Esophagus squamous epithelium (tissue), 5 donors: ENCODE results near the gene LANCL1. TPM values are rescaled to one million over a fixed set of nuclear protein-coding genes. Genes with fewer than 3 reads are reported as not detected.

Experiments used
- DNase-seq: peaks from one replicate; lab custom pipeline; 2025; lab: John Stamatoyannopoulos, UW
- H3K27ac ChIP-seq, 4 donors: fragments of 200-600 bp; sonication (generic); one replicate each; pipeline ENCODE4 v1.5.1; 2016 to 2019; ENCODE audit warnings: mild to moderate bottlenecking in 1 of 4
- H3K27me3 ChIP-seq, 4 donors: fragments of 200-600 bp; sonication (generic); 1 replicate in 3 of 4; 2 replicates in 1 of 4; pipeline versions ENCODE4 v1.5.1 to v1.6.0; 2017 to 2021; ENCODE audit warnings: antibody characterized with exemption in 1 of 4
- H3K36me3 ChIP-seq, 3 donors: fragments of 200-600 bp; sonication (generic); one replicate each; pipeline ENCODE4 v1.5.1; 2016 to 2019
- H3K4me1 ChIP-seq, 3 donors: fragments of 200-600 bp; sonication (generic); one replicate each; pipeline ENCODE4 v1.5.1; 2017 to 2019
- H3K4me3 ChIP-seq, 4 donors: fragments of 200-600 bp; sonication (generic); 1 replicate in 3 of 4; 2 replicates in 1 of 4; pipeline ENCODE4 v1.5.1; 2016 to 2019; ENCODE audit warnings: mild to moderate bottlenecking in 2 of 4, moderate library complexity in 1 of 4
- H3K9me3 ChIP-seq, 3 donors: fragments of 200-600 bp; sonication (generic); one replicate each; pipeline ENCODE4 v1.5.1; 2016 to 2019
- CTCF ChIP-seq, 6 experiments: fragments of 450-650 bp in 4 of 6; fragments of 200-600 bp in 2 of 6; sonication (generic) in 2 of 6; IDR thresholded peaks; one replicate each; pipeline ENCODE4 v1.5.1; 2016 to 2019; ENCODE audit warnings: antibody characterized with exemption in 6 of 6, mild to moderate bottlenecking in 4 of 6, moderate library complexity in 4 of 6
- POLR2A ChIP-seq, 4 donors: fragments of 450-650 bp; IDR thresholded peaks; one replicate each; pipeline ENCODE4 v1.6.1; 2017; ENCODE audit warnings: antibody characterized with exemption in 4 of 4, mild to moderate bottlenecking in 4 of 4, moderate library complexity in 3 of 4
- WGBS, 2 donors: methylation state at CpG; one replicate each; pipeline ENCODE4 v1.1.5; 2018; 5-methylcytosine and 5-hydroxymethylcytosine counted together
- intact Hi-C: fragments of 100-400 bp; cut with DNase I; formaldehyde crosslinking; loops from one replicate; pipeline ENCODE4 v1.15.0; 2022
- total RNA-seq, 4 donors: library from RNA; depleted of rRNA; stranded (reverse); fragments of >200 nt; gene quantifications; one replicate each; pipeline ENCODE4 v1.1.0, GENCODE V29; 2016
- donor health status: DM: yes; HTN: yes; CAD: no.

Gene LANCL1
- total RNA-seq, 4 donors from 2014 or later, result 15.4 to 28.9 (median 24.5) TPM

GRCh38 chr2:210459880-210460279 lies 16.7 kb downstream of the LANCL1 start:
- Histone ChIP-seq H3K9me3 (no peaks in the 10 kb centered on the region), H3K27ac (no peak overlapping the region), H3K4me3 (no peak overlapping the region), H3K36me3 (peaks cover 4 to 77% (median 7%) of the 10 kb centered on the region in 3 donors), H3K4me1 (no peaks in the 10 kb centered on the region), H3K27me3 (no peaks in the 10 kb centered on the region)
- no peak for TF ChIP-seq CTCF (IDR thresholded peaks at IDR 0.05)
- 77 to 84% methylated on average over 5 of the region's 5 CpGs for WGBS, 2 donors
- no peak for DNase-seq
- intact Hi-C loops, result no loop called here

- H3K36me3 ChIP-seq, result peaks cover 7 to 78% (median 9%) of the 10 kb centered on the region in 3 donors
- no peak for DNase-seq
- WGBS, 2 donors, result 95 to 96% methylated on average over 3 of the region's 3 CpGs
- H3K4me3 ChIP-seq, result no peak overlapping the region
- TF ChIP-seq CTCF (IDR thresholded peaks at IDR 0.05) (no peak), POLR2A (IDR thresholded peaks at IDR 0.05) (no peak)
- H3K4me1 ChIP-seq, result no peaks in the 10 kb centered on the region
- H3K27ac ChIP-seq, result no peak overlapping the region
- H3K27me3 ChIP-seq, result no peaks in the 10 kb centered on the region
- intact Hi-C loops, result no loop called here
- H3K9me3 ChIP-seq, result no peaks in the 10 kb centered on the region
Observed at GRCh38 chr2:210459407-210459806, 17.2 kb downstream of the LANCL1 start.

GRCh38 chr2:210458395-210458794 lies 18.2 kb downstream of the LANCL1 start:
- Histone ChIP-seq H3K9me3 (no peaks in the 10 kb centered on the region), H3K4me1 (no peaks in the 10 kb centered on the region), H3K36me3 (peaks cover 7 to 81% (median 12%) of the 10 kb centered on the region in 3 donors), H3K27ac (no peak overlapping the region), H3K27me3 (no peaks in the 10 kb centered on the region), H3K4me3 (no peak overlapping the region)
- TF ChIP-seq CTCF (IDR thresholded peaks at IDR 0.05), result no peak
- no peak for TF ChIP-seq POLR2A (IDR thresholded peaks at IDR 0.05)
- WGBS, 2 donors, result 92 to 93% methylated on average over 4 of the region's 4 CpGs
- no peak for DNase-seq
- intact Hi-C loops, result no loop called here

- no peak for DNase-seq
- Histone ChIP-seq H3K9me3 (no peaks in the 10 kb centered on the region), H3K4me3 (no peak overlapping the region), H3K4me1 (no peaks in the 10 kb centered on the region), H3K27ac (no peak overlapping the region), H3K36me3 (peaks cover 7 to 80% (median 12%) of the 10 kb centered on the region in 3 donors), H3K27me3 (no peaks in the 10 kb centered on the region)
- WGBS, 2 donors, result 77 to 95% methylated on average over 1 of the region's 1 CpG
- intact Hi-C loops, result no loop called here
- no peak for TF ChIP-seq POLR2A (IDR thresholded peaks at IDR 0.05)
- no peak for TF ChIP-seq CTCF (IDR thresholded peaks at IDR 0.05)
Observed at GRCh38 chr2:210456571-210456970, 20.0 kb downstream of the LANCL1 start.

- Histone ChIP-seq H3K27ac (no peak overlapping the region), H3K36me3 (peaks cover 7 to 90% (median 12%) of the 10 kb centered on the region in 3 donors), H3K4me1 (no peaks in the 10 kb centered on the region), H3K27me3 (no peaks in the 10 kb centered on the region), H3K4me3 (no peak overlapping the region), H3K9me3 (no peaks in the 10 kb centered on the region)
- no peak for TF ChIP-seq CTCF (IDR thresholded peaks at IDR 0.05)
- TF ChIP-seq POLR2A (IDR thresholded peaks at IDR 0.05), result no peak
- no peak for DNase-seq
- 78 to 82% methylated on average over 8 of the region's 8 CpGs for WGBS, 2 donors
- intact Hi-C loops, result no loop called here
Observed at GRCh38 chr2:210454336-210454735, 22.2 kb downstream of the LANCL1 start.
